ELF-1 (cell line): ENCODE results near the gene AHI1.

Experiments
- DNase-seq: peaks from one replicate; pipeline ENCODE4 v3.0.0-alpha.2; 2016; ENCODE audit warnings: low read depth, low spot score

Gene AHI1

GRCh38 chr6:135301304-135301703, 196.2 kb downstream of the AHI1 start:
- DNase-seq, result no peak

GRCh38 chr6:135300576-135300975, 197.0 kb downstream of the AHI1 start:
- no peak for DNase-seq

- no peak for DNase-seq
These were observed 198.3 kb downstream of the AHI1 start for GRCh38 chr6:135299256-135299655.

- no peak for DNase-seq
These were observed 199.1 kb downstream of the AHI1 start for GRCh38 chr6:135298455-135298854.

GRCh38 chr6:135296715-135297114, 200.8 kb downstream of the AHI1 start:
- no peak for DNase-seq

GRCh38 chr6:135295085-135295484, 202.5 kb downstream of the AHI1 start:
- no peak for DNase-seq

- no peak for DNase-seq
These were observed 206.1 kb downstream of the AHI1 start for GRCh38 chr6:135291288-135292076.

- no peak for DNase-seq
These were observed 207.7 kb downstream of the AHI1 start for GRCh38 chr6:135289816-135290215.

GRCh38 chr6:135286962-135287538, 210.5 kb downstream of the AHI1 start:
- no peak for DNase-seq

GRCh38 chr6:135285165-135285564, 212.4 kb downstream of the AHI1 start:
- DNase-seq, result no peak

GRCh38 chr6:135283926-135284325, 213.6 kb downstream of the AHI1 start:
- DNase-seq, result no peak

- DNase-seq, result no peak
These were observed 215.1 kb downstream of the AHI1 start for GRCh38 chr6:135282395-135282794.

- no peak for DNase-seq
These were observed 215.6 kb downstream of the AHI1 start for GRCh38 chr6:135281964-135282363.

GRCh38 chr6:135281227-135281626, 216.3 kb downstream of the AHI1 start:
- no peak for DNase-seq

GRCh38 chr6:135280375-135281136, 217.0 kb downstream of the AHI1 start:
- no peak for DNase-seq

GRCh38 chr6:135277422-135277821, 220.1 kb downstream of the AHI1 start:
- DNase-seq, result no peak

- no peak for DNase-seq
These were observed 222.8 kb downstream of the AHI1 start for GRCh38 chr6:135274561-135275293.

- no peak for DNase-seq
These were observed 225.9 kb downstream of the AHI1 start for GRCh38 chr6:135271626-135272025.

GRCh38 chr6:135270676-135271536, 226.6 kb downstream of the AHI1 start:
- peak; percentile 77 for DNase-seq

GRCh38 chr6:135269481-135269891, 228.1 kb downstream of the AHI1 start:
- DNase-seq, result no peak

- no peak for DNase-seq
These were observed 228.8 kb downstream of the AHI1 start for GRCh38 chr6:135268740-135269139.
